ENCODE measurements around the gene KDM4B. TPM values are rescaled to one million over a fixed set of nuclear protein-coding genes. Genes with fewer than 3 reads are reported as not detected.

KDM4B gene
- total and polyA plus RNA-seq, 10 of the 15 experiments (the other 5 are each of a cell fraction or from before 2014, with no cell fraction given): 0.47 to 49.6 (median 16.2) TPM

DNA sequence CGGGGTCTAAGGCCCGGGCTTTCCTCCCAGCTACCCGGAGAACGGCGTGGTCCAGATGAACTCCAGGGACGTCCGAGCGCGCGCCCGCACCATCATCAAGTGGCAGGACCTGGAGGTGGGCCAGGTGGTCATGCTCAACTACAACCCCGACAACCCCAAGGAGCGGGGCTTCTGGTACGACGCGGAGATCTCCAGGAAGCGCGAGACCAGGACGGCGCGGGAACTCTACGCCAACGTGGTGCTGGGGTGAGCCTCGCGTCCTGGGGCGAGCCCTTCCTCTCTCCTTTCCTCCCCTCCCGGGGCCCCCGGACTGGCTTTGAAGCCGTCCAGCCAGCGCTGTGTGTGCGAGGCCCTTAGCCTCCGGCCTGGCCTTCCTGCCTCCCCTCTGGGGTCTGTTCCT is 36.2 kb upstream of the KDM4B start:
- no peaks in the 10 kb centered on the region for H3K9me3 ChIP-seq (replicated peaks; ENCODE audit: control insufficient read depth, insufficient read depth, low read length)
- no peak overlapping the region for H3K9ac ChIP-seq (ENCODE audit: control insufficient read depth, insufficient read depth, low read length)
- WGBS (ENCODE audit: insufficient coverage, insufficient replicate concordance, low lambda C conversion rate, missing lambda C conversion rate): 98% methylated on average over 31 of the region's 32 CpGs
- no peak overlapping the region for H2AFZ ChIP-seq (ENCODE audit: control insufficient read depth, low read depth, low read length)
- peaks cover 21 to 50% of the 10 kb centered on the region in 2 experiments; a peak in 3 of 4 replicates for H3K36me3 ChIP-seq (ENCODE audit: control insufficient read depth in 2 of 2, insufficient read depth in 2 of 2, low read length in 1 of 2)
- ATAC-seq: no peak
- no peaks in the 10 kb centered on the region for H3K79me2 ChIP-seq (ENCODE audit: control insufficient read depth, insufficient read depth, low read length)
- ChIA-PET RAD21 (ENCODE audit: unreplicated experiment) (no interaction called here), POLR2A (no interaction called here), SMC1A (ENCODE audit: uncharacterized antibody, unreplicated experiment) (no interaction called here), CTCF (interaction anchor here (0.7 kb wide), 1 partner anchor 21 kb away, joined by 3 read pairs; no protein-coding TSS in a partner anchor)
- intact Hi-C loops (cut with micrococcal nuclease; ENCODE audit: unreplicated experiment): no loop called here
- TF ChIP-seq RB1 (IDR thresholded peaks at IDR 0.05; ENCODE audit: borderline replicate concordance): no peak
- no peak for TF ChIP-seq DPF2 (IDR thresholded peaks at IDR 0.05)
- TF ChIP-seq EED (IDR thresholded peaks at IDR 0.05; ENCODE audit: low read depth): no peak
- TF ChIP-seq HDAC2 (IDR thresholded peaks at IDR 0.05): no peak
- H3K27ac ChIP-seq (ENCODE audit: control insufficient read depth, insufficient read depth): no peak overlapping the region
- H3K4me3 ChIP-seq: no peak overlapping the region
- no peaks in the 10 kb centered on the region for H3K4me1 ChIP-seq (ENCODE audit: control insufficient read depth, insufficient read depth, low read length)
- H4K20me1 ChIP-seq (ENCODE audit: control insufficient read depth, insufficient read depth): peaks cover 3% of the 10 kb centered on the region
- no TSS peak for BruUV-seq (replicated peaks)
- FAIRE-seq: no peak
- in situ Hi-C loops (cut with MboI): no loop called here
- DNase-seq (ENCODE audit: low read depth, low spot score): no peak
- no peaks in the 10 kb centered on the region for H3K27me3 ChIP-seq (replicated peaks in 1 of 2; ENCODE audit: control insufficient read depth in 2 of 2, insufficient read depth in 2 of 2, low read length in 1 of 2)
- no peak overlapping the region for H3K4me2 ChIP-seq (ENCODE audit: control insufficient read depth, insufficient read depth)

DNA sequence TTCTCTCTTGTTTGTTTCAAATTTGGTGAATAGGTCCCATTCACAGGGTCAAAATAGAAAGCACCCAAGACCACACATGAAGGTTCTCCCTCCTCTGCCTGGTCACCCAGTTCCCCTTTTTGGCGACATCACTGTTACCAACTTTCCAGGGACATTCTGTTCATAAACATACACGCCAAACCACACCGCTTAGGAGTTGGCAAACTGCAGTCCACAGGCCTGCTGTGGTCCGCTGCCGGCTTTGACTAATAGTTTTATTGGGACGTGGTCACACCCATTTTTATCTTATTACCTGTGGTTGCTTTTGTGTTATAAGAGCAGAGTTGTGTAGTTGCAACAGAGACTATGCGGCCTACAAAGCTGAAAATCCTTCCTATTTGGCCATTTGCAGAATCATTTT is 35.4 kb upstream of the KDM4B start:
- H3K4me1 ChIP-seq (ENCODE audit: control insufficient read depth, insufficient read depth, low read length): no peaks in the 10 kb centered on the region
- H3K79me2 ChIP-seq (ENCODE audit: control insufficient read depth, insufficient read depth, low read length): no peaks in the 10 kb centered on the region
- no peak overlapping the region for H2AFZ ChIP-seq (ENCODE audit: control insufficient read depth, low read depth, low read length)
- no peak overlapping the region for H3K27ac ChIP-seq (ENCODE audit: control insufficient read depth, insufficient read depth)
- FAIRE-seq (no peak), ATAC-seq (peak; percentile 51), DNase-seq (ENCODE audit: low read depth, low spot score) (no peak)
- in situ Hi-C loops (cut with MboI): no loop called here
- ChIA-PET POLR2A (no interaction called here), CTCF (interaction anchor here (0.7 kb wide), 1 partner anchor 21 kb away, joined by 3 read pairs; no protein-coding TSS in a partner anchor), RAD21 (ENCODE audit: unreplicated experiment) (no interaction called here), SMC1A (ENCODE audit: uncharacterized antibody, unreplicated experiment) (no interaction called here)
- H3K36me3 ChIP-seq (ENCODE audit: control insufficient read depth in 2 of 2, insufficient read depth in 2 of 2, low read length in 1 of 2): peaks cover 21 to 48% of the 10 kb centered on the region in 2 experiments; a peak in 3 of 4 replicates
- no peak overlapping the region for H3K9ac ChIP-seq (ENCODE audit: control insufficient read depth, insufficient read depth, low read length)
- H3K4me3 ChIP-seq: no peak overlapping the region
- H3K4me2 ChIP-seq (ENCODE audit: control insufficient read depth, insufficient read depth): no peak overlapping the region
- WGBS (ENCODE audit: insufficient coverage, insufficient replicate concordance, low lambda C conversion rate, missing lambda C conversion rate): 86% methylated on average over 7 of the region's 7 CpGs
- intact Hi-C loops (cut with micrococcal nuclease; ENCODE audit: unreplicated experiment): no loop called here
- H4K20me1 ChIP-seq (ENCODE audit: control insufficient read depth, insufficient read depth): peaks cover 3% of the 10 kb centered on the region
- no peaks in the 10 kb centered on the region for H3K27me3 ChIP-seq (replicated peaks in 1 of 2; ENCODE audit: control insufficient read depth in 2 of 2, insufficient read depth in 2 of 2, low read length in 1 of 2)
- BruUV-seq (replicated peaks): no TSS peak
- no peaks in the 10 kb centered on the region for H3K9me3 ChIP-seq (replicated peaks; ENCODE audit: control insufficient read depth, insufficient read depth, low read length)
- TF ChIP-seq PAX5 (IDR thresholded peaks at IDR 0.05; ENCODE audit: borderline replicate concordance, low read depth, low read length): peak; percentile 25; the same call in 1 of the 2 replicates
- TF ChIP-seq IKZF1 (conservative IDR thresholded peaks at IDR 0.05): no peak; the same call in 1 of the 2 replicates
- peak in 1 of 2 experiments; percentile 41; a peak in 1 of 4 replicates for TF ChIP-seq IKZF2 (IDR thresholded peaks at IDR 0.05)
- TF ChIP-seq FOXM1 (IDR thresholded peaks at IDR 0.05; ENCODE audit: low read depth, low read length): no peak
- no peak for TF ChIP-seq EP300 (IDR thresholded peaks at IDR 0.05; ENCODE audit: borderline replicate concordance in 1 of 2, control insufficient read depth in 1 of 2, low read depth in 2 of 2, low read length in 2 of 2)
- TF ChIP-seq RB1 (IDR thresholded peaks at IDR 0.05; ENCODE audit: borderline replicate concordance): no peak
- no peak for TF ChIP-seq ZNF217 (IDR thresholded peaks at IDR 0.05)
- TF ChIP-seq SPI1 (IDR thresholded peaks at IDR 0.05; ENCODE audit: borderline replicate concordance, insufficient read depth, low read depth, low read length): peak; percentile 94
- no peak for TF ChIP-seq ZNF274 (IDR thresholded peaks at IDR 0.05; ENCODE audit: insufficient read depth, insufficient read length)
- no peak for TF ChIP-seq RCOR1 (conservative IDR thresholded peaks at IDR 0.05; ENCODE audit: low read depth, low read length)
- TF ChIP-seq NR2F1 (conservative IDR thresholded peaks at IDR 0.05): no peak
- TF ChIP-seq ZNF207 (IDR thresholded peaks at IDR 0.05; ENCODE audit: borderline replicate concordance): no peak
- no peak for TF ChIP-seq KLF5 (IDR thresholded peaks at IDR 0.05; ENCODE audit: partially characterized antibody)
- no peak for TF ChIP-seq BACH1 (IDR thresholded peaks at IDR 0.05; ENCODE audit: borderline replicate concordance)
- TF ChIP-seq NBN (IDR thresholded peaks at IDR 0.05): no peak
- no peak for TF ChIP-seq TAF1 (IDR thresholded peaks at IDR 0.05; ENCODE audit: borderline replicate concordance, low read depth, low read length)
- no peak for TF ChIP-seq STAT3 (IDR thresholded peaks at IDR 0.05; ENCODE audit: low read depth, low read length)
- TF ChIP-seq MXI1 (IDR thresholded peaks at IDR 0.05; ENCODE audit: low read depth, low read length): no peak

All from GM12878 (cell line).